Stimulated activated CD4-positive, alpha-beta T cell treated with anti-CD3 and anti-CD28 coated beads, Interleukin-2, amount 100 ng/mL, for 48 hours (primary cell): ENCODE measurements around the gene SKA3.
"Not testable (repeated sequence)": the region's sequence is repeated elsewhere in the genome, so short reads cannot be mapped to it uniquely, and the experiment has no call there.

Experiments
- DNase-seq, 2 donors: peaks; one replicate each; pipeline ENCODE4 v3.0.0-alpha.2; 2020

Gene SKA3

GRCh38 chr13:21164631-21165030 is 11.7 kb downstream of the SKA3 start:
- DNase-seq, result no peak

DNA sequence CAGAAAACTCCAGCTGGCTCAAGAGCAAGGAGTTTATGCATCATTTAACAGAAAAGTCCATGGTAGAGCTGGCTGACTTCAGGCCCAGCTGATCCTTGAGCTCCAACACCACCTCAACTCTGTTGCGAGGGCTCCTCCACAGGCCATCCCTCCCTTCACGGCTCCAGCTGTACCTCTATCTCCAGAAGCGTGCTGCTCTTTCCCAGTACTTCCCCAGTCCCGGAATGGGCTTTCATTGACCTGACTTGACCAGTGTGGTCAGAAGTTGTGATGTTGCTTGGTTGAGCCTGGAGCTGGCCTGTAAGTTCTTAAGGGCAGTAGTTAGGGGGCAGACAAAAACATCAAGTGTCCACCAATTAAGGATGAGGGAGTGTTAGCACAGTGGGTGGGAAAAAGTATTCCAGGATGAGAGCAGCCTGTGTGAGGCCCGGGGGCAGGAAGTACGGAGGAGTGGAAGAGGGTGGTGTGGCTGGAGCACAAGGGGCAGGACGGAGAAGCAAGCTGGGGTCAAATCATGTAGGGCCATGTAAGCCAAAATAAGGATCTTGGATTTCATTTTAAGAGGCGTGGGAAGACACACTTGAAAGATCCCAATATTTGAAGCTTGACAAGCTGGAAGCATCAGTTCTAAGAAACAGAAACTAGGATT is 24.0 kb downstream of the SKA3 start:
- DNase-seq, result no peak

- DNase-seq, result no peak
Measured at GRCh38 chr13:21150013-21150412, 26.3 kb downstream of the SKA3 start.

- DNase-seq, result no peak
Measured at GRCh38 chr13:21149568-21149967, 26.8 kb downstream of the SKA3 start.

DNA sequence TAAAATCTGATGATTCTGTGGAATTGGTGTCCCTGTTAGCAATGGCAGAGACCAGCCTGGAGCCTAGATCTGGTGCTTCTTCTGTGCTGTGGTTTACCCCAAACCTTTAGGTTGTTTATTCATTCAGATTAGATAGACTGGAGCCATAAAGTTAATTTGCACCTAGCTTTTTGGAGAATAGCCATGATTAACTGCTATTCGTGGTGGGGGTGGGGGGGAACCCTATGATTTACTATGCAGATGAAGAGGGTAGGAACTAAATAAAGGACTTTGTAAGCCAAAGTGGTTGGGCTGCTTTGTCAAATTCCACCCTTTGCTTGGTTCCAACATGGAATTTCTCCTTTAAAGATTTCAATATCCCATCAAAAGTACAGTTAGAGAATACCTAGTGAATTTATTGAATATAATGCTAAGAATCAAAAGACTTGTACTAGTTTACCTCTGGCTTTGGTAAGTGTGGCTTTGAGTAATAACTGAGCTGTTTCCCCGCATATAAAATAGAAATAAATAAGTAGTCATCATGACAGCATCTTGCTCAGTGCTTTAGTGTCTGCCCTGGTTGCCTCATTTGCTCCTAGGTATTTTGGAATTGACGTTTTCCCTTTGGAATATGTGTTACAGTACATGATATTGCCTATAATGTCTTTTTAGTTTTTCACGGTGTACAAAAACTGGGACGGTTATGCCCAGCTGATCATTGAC is 27.6 kb downstream of the SKA3 start:
- DNase-seq, result no peak

GRCh38 chr13:21147827-21148226 is 28.5 kb downstream of the SKA3 start:
- DNase-seq, result no peak

DNA sequence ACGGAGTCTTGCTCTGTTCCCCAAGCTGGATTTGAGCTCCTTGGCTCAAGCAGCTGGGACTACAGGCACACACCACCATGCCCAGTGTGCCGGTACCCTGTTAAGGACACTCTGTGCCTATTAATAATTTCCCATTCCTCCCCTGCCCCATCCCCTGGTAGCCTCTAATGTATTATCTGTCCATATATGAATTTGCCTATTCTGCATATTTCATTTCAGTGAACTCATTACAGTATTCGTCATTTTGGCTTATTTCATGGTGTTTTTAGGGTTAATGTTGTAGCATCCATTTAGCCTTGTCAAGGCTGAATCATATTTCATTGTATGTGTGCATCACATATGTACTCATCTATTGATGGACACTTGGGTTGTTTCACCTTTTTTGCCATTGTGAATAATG is 33.6 kb downstream of the SKA3 start:
- no peak for DNase-seq

- DNase-seq, result no peak
Measured at GRCh38 chr13:21139374-21139773, 37.0 kb downstream of the SKA3 start.

- DNase-seq, result no peak
Measured at GRCh38 chr13:21138561-21138960, 37.8 kb downstream of the SKA3 start.

GRCh38 chr13:21137696-21138095 is 38.7 kb downstream of the SKA3 start:
- DNase-seq, result no peak

DNA sequence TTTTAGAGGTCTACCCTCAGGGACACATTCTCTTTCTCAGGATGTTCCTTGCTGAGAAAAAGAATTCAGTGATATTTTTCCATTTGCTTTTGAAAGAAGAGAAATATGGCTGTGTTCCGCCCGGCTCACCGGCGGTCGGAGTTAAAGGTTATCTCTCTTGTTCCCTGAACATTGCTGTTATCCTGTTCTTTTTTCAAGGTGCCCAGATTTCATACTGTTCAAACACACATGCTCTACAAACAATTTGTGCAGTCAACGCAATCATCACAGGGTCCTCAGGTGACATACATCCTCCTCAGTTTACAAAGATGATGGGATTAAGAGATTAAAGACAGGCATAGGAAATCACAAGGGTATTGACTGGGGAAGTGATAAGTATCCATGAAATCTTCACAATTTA is 40.5 kb downstream of the SKA3 start:
- not testable (repeated sequence) for DNase-seq

GRCh38 chr13:21134475-21134874 is 41.9 kb downstream of the SKA3 start:
- DNase-seq, result no peak

DNA sequence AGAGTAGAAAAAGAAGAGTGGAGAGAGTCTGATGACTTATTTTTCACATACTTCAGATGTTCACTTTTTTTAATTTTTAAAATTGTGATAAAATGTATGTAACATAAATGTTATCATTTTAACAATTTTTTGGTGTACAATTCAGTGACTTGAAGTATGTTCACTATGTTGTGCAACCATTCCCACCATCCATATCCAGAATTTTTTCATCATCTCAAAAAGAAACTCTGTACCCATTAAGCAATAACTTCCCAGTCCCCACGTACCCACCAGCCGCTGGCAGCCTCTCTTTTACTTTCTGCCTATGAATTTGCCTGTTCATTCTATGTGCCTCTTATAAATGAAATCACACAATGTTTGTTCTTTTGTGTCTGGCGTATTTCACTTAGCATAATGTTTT is 43.3 kb downstream of the SKA3 start:
- no peak for DNase-seq

- DNase-seq, result no peak
Measured at GRCh38 chr13:21130116-21130515, 46.2 kb downstream of the SKA3 start.

DNA sequence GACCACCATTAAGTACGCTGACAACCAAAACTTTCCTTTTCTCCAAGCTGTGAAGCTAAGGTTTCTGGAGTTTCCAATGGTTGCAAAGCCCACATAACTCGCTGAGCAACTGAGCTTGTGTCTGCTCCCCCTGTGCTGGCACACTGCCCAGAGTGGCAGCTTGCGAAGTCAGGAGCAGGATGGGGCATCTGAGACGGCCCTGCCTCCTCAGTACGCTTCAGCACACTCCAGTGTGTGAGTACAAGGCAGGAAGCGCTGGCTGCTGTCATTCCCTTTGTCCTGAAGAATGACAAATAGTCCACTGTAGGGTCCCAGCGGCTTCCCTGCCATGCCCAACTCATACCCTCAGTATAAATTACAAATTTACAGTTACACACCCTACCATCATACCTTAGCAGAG is 51.5 kb downstream of the SKA3 start:
- no peak for DNase-seq

DNA sequence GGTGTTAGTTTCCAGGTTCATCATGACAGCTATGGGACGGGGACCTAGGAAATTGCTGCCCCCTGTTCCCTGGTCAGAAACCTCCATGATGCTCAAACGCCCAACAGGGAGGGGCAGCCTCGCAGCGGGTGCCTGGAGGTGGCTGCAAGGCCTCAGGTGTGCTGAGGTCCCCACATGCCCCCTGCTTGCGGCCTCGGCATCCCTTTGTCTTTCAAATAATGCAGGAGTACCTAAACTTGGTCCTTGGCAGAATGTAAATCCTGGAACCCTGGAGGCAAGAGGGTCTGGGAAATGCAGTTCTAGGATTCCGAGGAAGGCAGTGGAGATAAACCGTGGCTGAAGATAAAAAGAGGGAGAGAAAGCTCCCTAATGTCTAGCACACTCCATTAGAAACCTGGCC is 52.4 kb downstream of the SKA3 start:
- no peak for DNase-seq

- no peak for DNase-seq
Measured at GRCh38 chr13:21121616-21122015, 54.7 kb downstream of the SKA3 start.

DNA sequence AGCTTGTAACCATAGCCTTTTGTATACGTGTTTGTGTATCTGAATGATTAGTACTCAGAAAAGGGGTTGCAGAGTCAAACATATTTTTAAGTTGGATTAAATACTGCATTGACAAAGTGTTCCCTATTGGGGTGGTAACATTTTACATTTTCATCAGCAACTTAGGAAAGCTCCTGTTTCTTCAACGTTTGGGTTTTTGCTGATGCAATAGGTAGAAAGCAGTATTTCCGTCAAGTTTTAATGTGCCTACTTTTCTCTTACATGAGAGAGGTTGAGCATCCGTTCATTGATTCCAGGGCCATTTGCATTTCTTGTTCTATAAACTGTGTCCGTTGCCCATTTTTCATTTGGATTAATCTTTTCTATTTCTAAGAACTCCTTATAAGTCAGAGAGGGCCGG is 56.2 kb downstream of the SKA3 start:
- DNase-seq, result no peak

- no peak for DNase-seq
Measured at GRCh38 chr13:21119526-21119925, 56.8 kb downstream of the SKA3 start.

GRCh38 chr13:21118180-21118579 is 58.2 kb downstream of the SKA3 start:
- DNase-seq, result no peak

- DNase-seq, result no peak
Measured at GRCh38 chr13:21117104-21117809, 59.1 kb downstream of the SKA3 start.

DNA sequence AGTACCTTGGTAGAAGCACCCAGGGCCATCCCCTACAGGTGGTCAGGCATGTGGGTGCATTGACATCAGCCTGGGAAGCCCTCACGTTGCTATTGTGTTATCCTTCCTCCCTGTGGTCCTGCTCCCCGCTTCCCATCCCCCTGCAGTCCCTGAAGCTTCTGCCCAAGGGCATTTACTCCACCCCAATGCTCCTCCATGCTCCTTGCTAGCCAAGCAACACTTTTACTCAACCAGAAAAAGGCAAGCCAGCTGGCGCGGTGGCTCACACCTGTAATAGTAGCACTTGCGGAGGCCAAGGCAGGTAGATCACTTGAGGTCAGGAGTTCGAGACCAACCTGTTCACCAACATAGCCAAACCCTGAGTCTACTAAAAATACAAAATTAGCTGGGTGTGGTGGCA is 60.2 kb downstream of the SKA3 start:
- DNase-seq, result no peak

DNA sequence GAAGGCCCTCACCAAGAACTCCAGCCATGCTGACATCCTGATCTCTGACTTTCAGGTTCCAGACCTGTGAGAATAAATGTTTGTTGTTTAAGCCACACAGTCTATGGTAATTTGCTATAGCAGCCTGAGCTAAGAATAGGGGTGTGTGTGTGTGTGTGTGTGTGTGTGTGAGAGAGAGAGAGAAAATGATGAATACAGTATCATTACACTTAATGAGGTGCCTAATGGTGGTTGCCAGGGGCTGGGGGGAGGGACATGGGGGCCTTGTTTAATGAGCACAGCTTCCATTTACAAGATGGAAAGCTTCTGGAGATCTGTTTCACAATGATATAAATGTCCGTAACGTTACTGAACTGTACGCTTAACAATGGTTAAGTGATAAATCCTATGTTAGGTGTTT is 61.1 kb downstream of the SKA3 start:
- no peak for DNase-seq

DNA sequence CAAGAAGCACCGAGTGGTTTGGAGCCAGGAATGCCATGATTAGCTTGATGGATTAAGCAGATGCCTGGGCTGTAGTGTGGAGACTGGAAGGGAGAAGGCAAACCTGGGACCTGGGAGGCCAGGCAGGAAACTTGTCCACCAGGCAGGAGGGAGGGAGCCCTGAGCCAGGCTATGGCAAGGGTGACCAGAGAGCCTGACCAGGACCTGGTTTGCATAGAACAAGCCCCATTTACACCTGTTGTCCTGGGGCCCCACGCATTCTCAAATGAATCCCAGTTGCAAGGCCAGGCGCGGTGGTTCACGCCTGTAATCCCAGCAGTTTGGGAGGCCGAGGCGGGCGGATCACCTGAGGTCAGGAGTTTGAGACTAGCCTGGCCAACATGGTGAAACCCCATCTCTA is 64.8 kb downstream of the SKA3 start:
- DNase-seq, result no peak
